OCI-LY1 (cell line): ENCODE measurements around the gene MRPS14.

Source experiments
- CTCF ChIP-seq: fragments of 200-600 bp; sonication (generic), shearing (Covaris generic); IDR thresholded peaks from 2 replicates; pipeline ENCODE4 v1.5.1; 2017; ENCODE audit warnings: mild to moderate bottlenecking, antibody characterized with exemption, low read length, moderate library complexity, mixed read lengths
- EZH2 ChIP-seq: fragments of 200-600 bp; sonication (generic), shearing (Covaris generic); IDR thresholded peaks from 2 replicates; pipeline ENCODE4 v1.8.0; 2017; ENCODE audit warnings: borderline replicate concordance, mixed run types, mild to moderate bottlenecking, antibody characterized with exemption, low read length, moderate library complexity, mixed read lengths

GRCh38 chr1:175042650-175043049 is 19.4 kb upstream of the MRPS14 start:
- TF ChIP-seq CTCF (no peak), EZH2 (no peak)
